CMK (cell line): ENCODE results near the gene C1D.

Experiments
- DNase-seq: peaks from one replicate; pipeline ENCODE4 v3.0.0-alpha.2; 2010; ENCODE audit warnings: low read depth

The C1D gene

DNA sequence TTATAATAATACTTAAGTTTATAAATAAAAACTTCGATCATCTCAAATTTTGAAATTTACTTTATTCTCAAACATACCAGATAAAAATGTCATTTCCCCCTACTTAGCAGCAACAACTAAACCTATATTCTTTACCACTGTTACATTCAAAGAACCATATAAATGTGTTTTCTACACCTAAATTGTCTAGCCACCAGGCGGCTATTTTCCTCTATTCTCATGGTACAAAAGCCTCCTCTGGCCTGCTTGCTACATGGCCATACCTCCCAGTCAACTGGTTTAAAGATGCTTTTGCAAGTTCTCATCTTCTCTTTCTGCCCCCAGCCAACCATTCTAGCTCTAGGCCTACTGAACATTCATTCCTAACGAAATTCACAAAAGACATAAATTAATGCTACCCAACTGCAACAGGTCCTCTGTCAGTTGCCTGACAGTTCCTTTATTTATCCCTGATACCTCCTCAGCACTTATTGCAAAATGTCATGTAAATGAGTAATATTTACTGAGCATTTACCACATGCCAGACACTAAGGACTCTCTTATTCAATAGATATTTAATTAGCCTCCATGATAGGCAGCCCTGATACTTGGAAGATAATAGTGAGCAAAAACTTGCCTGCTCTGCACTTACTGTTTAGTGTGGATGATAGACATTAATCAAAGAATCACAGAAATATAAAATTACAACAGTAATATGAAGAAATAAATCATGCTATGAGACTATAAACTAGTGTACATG is 5.0 kb downstream of the C1D start:
- no peak for DNase-seq

DNA sequence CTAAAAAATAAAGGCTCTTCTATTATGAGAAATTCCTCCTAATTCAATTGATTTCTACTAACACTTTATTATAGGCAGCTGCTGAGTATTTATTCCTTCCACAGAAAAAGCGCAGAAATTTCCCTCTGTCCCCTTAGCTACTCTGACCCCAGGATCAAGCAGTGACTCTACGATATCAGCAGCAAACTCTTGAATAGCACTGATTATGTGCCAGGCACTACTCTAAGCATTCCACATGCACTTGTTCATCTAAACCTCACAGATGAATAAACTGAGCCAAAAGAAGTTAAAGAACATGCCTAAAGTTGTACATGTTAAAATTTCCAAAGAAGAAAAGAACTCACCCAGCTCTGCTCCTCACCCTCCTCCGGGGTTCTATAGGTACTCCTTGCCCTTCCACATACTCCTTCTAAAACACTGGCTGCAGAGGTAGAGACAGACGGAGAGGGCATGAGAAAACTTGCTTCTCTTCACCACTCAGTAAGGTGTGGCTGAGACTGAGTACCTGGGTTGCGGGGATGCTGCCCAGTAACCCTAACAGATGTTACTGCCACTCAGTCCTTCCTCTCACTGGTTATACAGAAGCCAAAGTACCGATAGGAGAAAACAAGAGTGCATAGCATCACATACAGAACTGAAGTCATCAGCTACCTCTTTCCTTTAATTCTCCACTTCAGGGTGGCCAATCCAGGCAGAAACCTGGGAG is 9.9 kb downstream of the C1D start:
- no peak for DNase-seq

DNA sequence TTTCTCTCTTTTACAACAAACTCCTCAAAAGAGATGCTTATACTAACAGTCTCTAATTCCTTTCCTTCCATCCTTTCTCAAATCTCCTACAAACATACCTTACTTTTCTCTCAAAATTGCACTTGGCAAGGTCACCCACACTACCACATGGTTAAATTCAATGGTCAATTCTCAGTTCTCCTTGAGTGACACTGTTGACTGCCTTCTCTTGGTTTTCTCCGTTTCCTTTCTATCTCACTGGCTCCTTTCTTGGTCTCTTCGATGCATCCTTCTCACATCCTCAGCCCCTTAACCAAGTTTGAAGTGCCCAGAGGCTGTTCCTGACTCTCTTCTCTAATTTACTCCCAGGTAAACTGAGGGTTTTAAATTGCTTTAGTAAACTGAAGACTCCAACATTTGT is 12.5 kb downstream of the C1D start:
- DNase-seq: no peak

DNA sequence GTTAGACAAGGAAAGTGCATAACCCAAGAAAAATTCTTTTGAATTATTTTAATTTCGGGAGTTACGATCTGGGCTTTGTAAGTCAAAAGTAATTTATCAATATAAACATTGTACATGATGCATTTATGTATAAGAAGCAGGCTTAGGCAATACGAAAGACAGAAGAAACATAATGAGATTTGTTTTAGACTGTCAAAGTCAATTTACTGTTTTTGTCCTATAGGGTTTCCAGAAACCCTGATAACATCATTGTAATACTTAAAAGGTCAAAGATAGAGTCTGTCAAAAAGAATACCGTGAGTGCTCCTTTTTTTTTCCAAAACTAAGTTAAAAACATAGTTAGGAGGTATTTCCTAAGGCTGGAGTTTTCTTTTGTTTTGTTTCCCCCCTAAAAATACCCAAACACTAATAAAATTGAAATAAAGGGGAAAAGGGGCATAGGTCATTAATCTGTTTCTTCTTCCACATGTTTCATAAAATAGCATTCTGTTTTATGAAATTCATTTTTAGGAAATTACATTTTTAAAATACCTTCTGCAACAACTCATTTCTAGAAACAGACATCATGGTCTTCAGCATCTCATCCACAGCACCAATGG is 16.1 kb downstream of the C1D start:
- DNase-seq: no peak

DNA sequence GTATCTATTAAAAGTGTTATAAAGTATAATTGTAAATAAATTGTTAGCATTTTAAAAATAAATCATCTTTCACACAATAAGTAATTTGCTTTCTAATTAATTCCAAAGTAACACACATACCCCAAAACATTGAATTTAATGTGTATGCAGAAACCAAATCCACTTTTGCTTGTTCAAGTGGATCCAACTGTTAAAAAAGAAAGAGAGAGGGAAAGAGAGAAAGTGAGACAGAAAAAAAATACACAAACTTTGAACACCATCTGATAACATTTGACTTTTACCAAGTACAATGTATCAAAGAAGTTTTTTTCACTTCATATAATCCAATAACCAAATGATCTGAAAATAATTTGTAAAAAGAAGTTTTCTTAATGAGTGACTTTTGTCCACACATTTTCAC is 16.6 kb downstream of the C1D start:
- DNase-seq: no peak

DNA sequence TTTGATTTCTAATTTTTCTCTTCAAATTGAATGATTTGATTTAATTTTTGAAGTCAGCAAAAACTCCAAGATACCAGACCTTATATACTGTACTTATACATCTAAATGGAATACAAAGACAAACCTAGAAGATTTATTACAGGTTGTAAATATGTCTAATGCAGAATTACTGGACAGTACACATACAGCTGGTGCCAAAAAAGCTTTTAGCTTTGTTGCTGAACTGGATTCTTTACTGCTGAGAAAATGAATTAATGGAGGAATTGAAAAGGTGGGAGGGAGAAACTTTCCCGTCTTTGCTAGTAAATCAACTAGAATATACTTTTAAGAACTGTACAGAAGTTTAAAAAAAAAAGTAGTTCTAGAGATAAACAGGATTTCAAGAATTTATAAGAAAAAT is 17.5 kb downstream of the C1D start:
- no peak for DNase-seq

DNA sequence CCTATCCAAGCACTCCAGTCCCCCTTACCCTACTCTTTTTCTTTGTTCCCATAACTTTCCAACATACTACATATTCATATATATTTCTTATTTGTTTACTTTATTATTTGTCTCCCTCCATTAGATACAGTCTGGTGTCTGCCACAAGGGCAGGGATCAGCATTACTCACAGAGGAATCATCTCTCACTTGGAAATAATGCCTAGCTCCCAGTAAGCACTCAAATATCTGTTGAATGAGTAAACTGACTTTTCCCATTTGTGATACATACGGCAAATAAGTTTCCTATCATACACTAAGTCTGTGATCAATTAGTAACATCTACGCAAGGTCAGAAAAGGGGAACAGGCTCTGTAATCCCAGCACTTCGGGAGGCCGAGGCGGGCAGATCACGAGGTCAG is 18.7 kb downstream of the C1D start:
- no peak for DNase-seq

DNA sequence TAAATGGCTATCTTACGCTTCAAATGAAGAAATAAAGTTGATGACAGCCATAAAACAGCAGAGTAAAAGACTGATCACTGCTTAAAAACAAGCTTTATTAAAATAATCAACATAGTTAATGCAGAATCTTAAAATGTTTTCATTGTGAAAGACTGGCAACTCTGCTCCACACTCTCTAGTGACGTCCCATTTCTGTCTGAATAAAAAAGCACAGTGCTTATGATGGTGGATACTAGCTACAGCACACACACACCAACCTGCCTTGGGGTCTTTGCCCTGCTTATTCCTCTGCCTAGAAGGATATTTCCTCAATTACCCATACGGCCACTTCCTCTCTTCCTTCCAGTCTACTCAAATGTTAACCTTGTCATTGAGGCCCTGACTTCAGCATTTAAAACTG is 19.1 kb downstream of the C1D start:
- no peak for DNase-seq

DNA sequence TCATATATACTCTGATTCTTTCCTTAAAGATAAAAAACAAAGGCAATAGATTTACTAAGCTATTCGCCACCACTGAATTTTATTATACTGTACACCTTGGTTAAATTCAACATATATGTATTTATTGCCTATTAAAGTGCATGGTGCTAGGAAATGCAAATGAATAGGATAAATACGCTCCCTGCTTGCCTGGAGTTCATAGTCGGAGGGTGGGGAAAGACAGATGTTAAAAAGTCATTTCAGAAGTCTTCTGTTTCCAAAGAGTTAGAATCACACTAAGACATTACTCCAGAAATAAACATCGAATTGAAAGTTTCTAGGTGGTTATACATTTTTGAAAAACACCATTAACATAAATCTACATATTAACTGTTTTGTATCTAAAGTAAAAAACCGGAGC is 19.8 kb downstream of the C1D start:
- no peak for DNase-seq

DNA sequence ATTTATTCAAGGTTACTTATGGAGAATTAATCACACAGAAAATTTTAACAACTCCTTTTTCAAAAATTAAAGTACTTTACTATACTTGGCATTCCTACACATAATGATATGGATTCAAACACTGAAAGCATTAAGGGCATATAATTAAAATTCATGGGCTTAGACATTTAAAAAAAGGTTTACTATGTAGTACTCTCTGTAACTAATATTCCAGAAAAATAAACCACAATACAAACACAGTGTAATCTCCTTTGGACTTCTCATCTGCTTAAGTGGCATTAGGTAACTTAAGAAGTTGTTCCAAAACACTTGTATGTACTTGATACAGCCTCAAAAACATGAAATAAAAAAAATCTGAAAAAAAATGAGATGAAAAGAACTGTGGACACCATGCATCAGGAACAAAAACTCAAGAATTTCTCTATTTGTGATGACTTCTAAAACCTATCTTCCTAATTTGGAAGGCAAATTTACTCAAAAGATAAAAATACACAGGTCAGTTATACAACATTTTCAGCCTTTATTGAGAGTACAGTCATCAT is 21.0 kb downstream of the C1D start:
- DNase-seq: no peak

DNA sequence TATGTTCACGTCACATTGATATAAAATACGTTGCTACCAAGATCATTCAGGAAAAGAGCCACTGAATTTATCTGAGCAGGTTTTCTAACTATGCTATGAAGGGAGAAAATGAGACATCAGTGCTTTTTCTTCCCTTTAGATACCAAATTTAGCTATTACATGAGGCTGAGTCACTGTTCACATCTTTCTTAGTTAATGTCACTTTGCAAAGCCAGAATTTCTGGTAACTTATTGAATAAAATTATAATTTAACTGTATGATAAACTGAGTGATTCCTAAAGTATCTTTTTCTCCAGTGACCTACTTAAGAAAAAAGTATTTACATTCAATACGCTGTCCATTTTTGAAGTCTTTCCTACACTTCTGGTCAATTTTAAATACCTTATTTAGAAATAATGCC is 22.7 kb downstream of the C1D start:
- no peak for DNase-seq

DNA sequence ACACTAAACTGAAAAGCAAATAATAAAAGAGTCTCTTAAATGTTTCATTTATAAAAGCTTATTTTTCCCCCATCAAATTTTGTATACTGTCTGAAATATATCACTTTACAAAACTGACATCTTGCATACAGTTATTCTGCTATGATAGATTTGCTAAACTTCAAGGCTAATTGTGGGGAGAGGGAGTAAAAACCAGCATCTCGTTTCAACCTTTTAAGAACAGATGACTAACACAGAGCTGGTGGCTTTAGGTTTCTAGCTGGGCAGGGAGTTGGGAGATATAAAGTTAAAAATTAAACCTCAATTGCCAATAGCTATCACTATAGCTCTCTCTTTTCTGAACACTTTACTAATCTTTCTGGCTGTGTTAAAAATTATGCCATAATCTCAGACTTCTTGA is 23.5 kb downstream of the C1D start:
- DNase-seq: no peak

DNA sequence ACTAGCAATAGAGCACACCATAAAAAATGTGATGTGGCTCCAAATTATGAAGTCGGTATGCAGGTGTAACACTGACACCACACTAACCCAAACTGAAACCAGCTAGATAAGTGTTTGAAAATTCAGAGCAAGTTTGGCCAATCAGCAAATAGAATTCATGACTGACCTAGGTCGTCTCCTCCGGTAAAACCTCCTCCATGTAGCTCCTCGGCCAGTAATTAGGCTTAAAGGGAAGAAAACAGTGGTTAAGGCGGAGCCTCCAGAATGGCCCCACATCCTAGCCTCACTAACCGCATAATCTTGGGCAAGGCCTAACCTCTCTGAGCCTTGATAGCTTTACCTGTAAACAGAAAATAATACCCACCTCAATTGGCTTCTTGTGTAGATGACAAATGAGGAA is 30.1 kb downstream of the C1D start:
- no peak for DNase-seq

DNA sequence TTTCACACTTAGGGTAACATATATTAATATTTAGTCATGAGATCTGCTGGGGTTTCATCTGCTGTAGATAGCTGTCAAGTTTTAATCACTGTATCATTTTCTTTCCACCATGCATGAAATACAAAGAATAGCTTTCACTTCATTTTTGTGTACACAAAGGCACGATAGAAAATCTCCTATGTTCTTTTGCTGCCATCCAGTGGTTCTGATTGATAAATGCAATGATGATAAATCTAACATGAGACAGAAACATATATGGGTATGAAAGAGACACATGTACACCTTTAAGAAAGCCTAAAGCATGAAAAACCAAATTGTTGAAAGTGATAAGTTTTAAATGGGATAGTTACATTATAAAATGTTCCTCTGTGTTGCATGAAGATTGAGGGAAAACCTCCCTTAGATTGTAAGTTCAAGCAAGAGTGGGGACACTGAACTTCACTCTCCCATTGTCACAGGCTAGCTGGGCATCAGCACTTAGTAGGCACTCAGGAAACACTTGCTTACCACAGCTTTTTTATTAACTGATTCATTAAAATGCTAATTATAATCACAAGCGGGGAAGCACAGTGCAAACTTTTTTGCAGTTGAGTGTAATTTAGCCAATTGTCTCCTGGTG is 31.2 kb downstream of the C1D start:
- no peak for DNase-seq

DNA sequence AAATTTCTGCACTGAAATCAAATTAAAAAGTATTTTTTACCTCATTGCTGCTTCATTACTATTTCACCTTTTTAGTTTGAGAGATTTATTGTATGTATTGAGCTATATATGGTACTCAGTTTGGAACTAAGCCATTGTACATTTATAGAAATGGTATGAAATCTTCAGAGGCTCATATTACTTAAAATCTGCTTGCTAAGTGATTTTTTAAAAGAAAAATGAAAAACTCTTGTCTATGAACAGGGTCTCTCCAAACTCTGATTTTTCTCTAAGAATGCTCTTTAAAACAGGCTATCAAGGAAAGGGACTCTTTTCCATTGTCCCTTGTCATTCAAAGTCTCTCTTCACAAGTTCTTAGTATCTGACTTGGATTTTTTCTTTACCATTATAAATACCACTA is 31.8 kb downstream of the C1D start:
- DNase-seq: no peak

DNA sequence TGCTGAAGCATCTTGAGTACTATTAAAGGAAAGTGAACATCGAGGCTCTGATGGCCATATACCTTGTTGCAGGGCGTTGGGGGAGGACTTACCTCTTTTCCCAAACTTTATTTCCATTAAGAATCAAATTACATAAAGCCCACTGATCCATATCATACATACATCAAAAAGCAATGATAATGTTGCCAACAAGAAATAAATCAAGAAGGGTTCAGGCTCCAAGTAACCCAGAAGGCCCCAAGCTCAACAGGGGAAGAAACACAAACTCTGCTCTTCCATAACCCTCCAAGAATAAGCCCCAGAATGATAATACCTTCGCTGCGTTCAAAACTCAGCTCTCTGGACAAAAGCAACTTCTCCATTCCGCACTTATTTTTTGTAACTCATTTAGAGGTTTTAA is 32.3 kb downstream of the C1D start:
- DNase-seq: no peak

DNA sequence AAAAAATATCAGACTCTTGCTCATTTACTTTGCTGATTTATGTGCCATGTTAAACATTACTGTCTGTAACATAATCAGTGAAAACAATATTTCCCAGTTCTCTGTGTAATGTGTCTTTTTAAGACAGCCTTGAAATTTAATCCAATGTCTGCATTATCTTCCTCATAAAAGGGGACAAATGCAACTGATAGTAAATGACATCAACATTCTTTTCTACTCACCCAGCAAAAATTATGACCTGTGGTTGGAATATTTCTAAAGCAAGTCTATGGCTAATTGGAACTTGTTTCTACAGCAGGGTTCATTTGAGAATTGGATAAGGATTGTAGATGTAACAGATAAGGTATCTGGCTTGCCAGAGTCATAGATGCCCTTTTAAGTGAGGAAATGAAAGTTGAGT is 34.8 kb downstream of the C1D start:
- no peak for DNase-seq

DNA sequence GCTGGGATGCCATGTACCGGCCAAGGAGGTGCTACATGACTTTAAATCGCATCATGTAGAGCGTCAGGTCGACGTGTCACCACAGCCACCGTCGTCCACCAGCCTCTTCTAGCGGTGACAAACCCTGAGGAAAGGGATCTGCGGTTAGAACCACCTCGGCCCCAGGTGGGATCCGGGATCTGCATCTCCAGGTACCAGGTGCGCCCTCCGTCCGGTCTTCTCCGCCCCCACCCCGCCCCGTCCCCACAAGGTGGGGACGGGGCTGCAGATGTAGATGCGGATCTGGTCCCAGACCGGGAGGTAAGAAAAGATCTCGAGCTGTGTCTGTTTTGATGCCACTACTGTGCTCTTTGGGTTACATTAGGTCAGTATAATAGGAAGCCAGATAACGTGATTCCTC is 38.4 kb downstream of the C1D start:
- no peak for DNase-seq

DNA sequence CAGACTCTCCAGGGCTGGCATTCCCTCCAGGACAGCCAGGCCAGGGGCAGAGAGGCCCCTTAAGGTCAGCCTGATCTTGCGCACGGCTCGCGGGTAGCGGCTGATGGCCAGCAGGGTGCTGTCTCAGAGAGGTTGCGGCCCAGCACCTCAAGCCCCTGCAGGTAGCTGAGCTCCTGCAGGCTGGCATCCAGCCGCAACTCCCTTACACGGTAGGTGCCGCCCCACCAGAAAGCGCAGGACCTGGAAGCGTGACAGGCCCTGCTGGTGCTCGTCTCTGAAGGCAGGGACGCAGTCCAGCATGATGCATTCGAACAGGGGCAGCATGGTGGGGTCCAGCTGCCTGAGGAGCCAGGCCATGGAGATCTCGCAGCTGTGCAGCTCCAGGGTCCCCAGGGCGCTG is 38.9 kb downstream of the C1D start:
- DNase-seq: no peak

DNA sequence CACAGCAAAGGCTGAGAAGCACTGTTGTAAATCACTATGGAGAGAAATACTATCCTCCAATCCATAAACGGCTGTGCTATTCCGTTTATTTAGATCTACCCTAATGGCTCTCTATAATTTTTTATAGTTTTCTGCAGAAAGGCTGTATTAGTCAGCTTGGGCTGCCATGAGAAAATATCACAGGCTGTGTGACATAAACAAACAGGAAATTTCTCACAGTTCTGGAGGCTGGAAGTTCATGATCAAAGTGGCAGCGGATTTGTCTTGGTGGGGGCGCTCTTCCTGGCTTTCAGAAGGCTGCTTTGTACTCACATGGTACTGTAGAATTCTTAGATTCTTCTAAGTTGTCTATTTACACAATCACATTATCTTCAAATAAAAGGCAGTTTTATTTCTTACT is 44.1 kb downstream of the C1D start:
- no peak for DNase-seq

DNA sequence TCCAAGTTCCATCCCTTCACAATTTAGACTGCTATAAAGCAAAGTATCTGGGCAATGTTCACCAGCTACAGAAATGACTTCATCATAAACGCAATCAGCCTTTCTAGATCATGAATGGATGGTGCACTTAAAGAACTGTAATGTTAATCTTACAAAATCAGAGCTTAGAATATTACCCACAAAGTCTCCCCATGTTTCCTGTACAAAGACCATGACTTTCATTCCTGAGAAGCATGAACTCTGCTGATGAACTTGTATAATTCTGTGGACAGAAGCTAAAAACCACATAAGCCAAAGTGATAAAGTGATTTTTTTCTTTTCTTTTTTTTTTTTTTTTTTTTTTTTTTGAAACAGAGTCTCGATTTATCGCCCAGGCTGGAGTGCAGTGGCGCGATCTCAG is 53.3 kb downstream of the C1D start:
- no peak for DNase-seq

DNA sequence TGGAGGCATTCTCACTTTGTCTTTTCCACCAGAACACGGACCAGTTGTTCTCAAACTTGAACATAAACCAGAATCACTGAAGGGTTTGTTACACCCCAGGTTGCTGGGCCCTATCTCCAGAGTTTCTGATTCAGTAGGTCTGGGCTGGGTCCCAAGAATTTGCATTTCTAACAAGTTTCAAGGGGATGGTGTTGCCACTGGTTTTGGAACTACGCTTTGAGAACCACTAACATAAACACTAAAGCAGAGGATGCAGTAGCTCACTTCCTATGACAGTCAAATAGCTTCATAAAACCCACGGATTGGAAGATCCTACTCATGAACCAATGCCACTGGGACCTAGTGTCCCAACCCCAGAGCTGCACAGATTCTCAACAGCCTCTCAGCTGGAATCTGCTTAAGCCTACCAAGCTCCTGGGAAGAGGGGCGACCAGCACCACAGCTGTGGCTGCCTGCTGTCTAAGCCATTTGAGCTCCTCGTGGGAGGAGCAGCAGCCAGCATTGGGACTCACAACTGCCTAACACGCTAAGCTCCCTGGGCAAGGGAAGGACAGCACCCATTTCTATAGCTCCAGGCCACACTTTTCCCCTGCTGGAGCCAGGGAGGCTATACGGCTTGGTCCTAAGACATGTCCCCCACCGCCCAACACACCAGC is 62.5 kb downstream of the C1D start:
- no peak for DNase-seq
